Keratinocyte (primary cell): ENCODE results near the gene ATXN7L1. TPM values are rescaled to one million over a fixed set of nuclear protein-coding genes. Genes with fewer than 3 reads are reported as not detected.

ENCODE experiments used
- DNase-seq: peaks from one replicate; pipeline ENCODE4 v3.0.0-alpha.2; 2011; ENCODE audit warnings: low read depth, missing footprints, low spot score
- FAIRE-seq: peaks from 2 replicates; lab custom pipeline; 2011; peaks lifted over from hg19 to GRCh38; lab: Jason Lieb, UNC
- H2AFZ ChIP-seq: 2 replicates; pipeline ENCODE4 v1.6.0; 2012; ENCODE audit warnings: low read length, control low read depth, inconsistent platforms; ENCODE audit not compliant: control insufficient read depth
- H3K27ac ChIP-seq: 2 replicates; pipeline ENCODE4 v1.5.1; 2011; ENCODE audit warnings: low read length; ENCODE audit not compliant: control insufficient read depth, insufficient read depth
- H3K27me3 ChIP-seq: 3 replicates; pipeline ENCODE4 v1.6.0; 2011; ENCODE audit warnings: low read length; ENCODE audit not compliant: control insufficient read depth, insufficient read depth; ENCODE audit errors: extremely low read depth
- H3K36me3 ChIP-seq, 2 experiments: 2 replicates in 1 of 2; 3 replicates in 1 of 2; pipeline ENCODE4 v1.5.1; 2011; ENCODE audit warnings: low read length in 2 of 2, mild to moderate bottlenecking in 1 of 2; ENCODE audit not compliant: control insufficient read depth in 2 of 2, insufficient read depth in 2 of 2; ENCODE audit errors: extremely low read depth in 1 of 2
- H3K4me1 ChIP-seq: 3 replicates; pipeline ENCODE4 v1.5.1; 2011; ENCODE audit warnings: low read length; ENCODE audit not compliant: control insufficient read depth, insufficient read depth; ENCODE audit errors: extremely low read depth
- H3K4me2 ChIP-seq: 3 replicates; pipeline ENCODE4 v1.6.0; 2011; ENCODE audit warnings: low read depth, low read length; ENCODE audit not compliant: control insufficient read depth, insufficient read depth; ENCODE audit errors: extremely low read depth
- H3K4me3 ChIP-seq, 3 experiments: fragments of 200-600 bp in 1 of 3; sonication (generic) in 1 of 3; 2 replicates in 2 of 3; 3 replicates in 1 of 3; pipeline ENCODE4 v1.5.1; 2011 to 2016; ENCODE audit warnings: low read length in 3 of 3, mild to moderate bottlenecking in 3 of 3, control low read depth in 2 of 3, inconsistent platforms in 1 of 3, low read depth in 1 of 3, mixed read lengths in 1 of 3, mixed run types in 1 of 3, moderate library complexity in 1 of 3; ENCODE audit not compliant: control insufficient read depth in 2 of 3, insufficient read depth in 2 of 3; ENCODE audit errors: extremely low read depth in 1 of 3
- H3K79me2 ChIP-seq: 2 replicates; pipeline ENCODE4 v1.6.0; 2012; ENCODE audit warnings: low read length; ENCODE audit not compliant: control insufficient read depth, insufficient read depth
- H3K9ac ChIP-seq: 3 replicates; pipeline ENCODE4 v1.6.0; 2011; ENCODE audit warnings: low read length; ENCODE audit not compliant: control insufficient read depth, insufficient read depth; ENCODE audit errors: extremely low read depth
- H3K9me1 ChIP-seq: 3 replicates; pipeline ENCODE4 v1.6.0; 2011; ENCODE audit warnings: low read length; ENCODE audit not compliant: control insufficient read depth, insufficient read depth; ENCODE audit errors: extremely low read depth
- H3K9me3 ChIP-seq: 2 replicates; pipeline ENCODE4 v1.5.1; 2012; ENCODE audit warnings: low read depth, low read length; ENCODE audit not compliant: control insufficient read depth
- H4K20me1 ChIP-seq: 3 replicates; pipeline ENCODE4 v1.6.0; 2011; ENCODE audit warnings: low read length; ENCODE audit not compliant: control insufficient read depth, insufficient read depth; ENCODE audit errors: extremely low read depth
- CTCF ChIP-seq, 3 experiments: IDR thresholded peaks in 1 of 3; conservative IDR thresholded peaks in 1 of 3; optimal IDR thresholded peaks in 1 of 3; 2 replicates in 2 of 3; 3 replicates in 1 of 3; pipeline versions ENCODE3 to v1.5.1; 2011; ENCODE audit warnings: low read length in 3 of 3, mild to moderate bottlenecking in 3 of 3, moderate library complexity in 2 of 3, control low read depth in 1 of 3, inconsistent platforms in 1 of 3; ENCODE audit not compliant: insufficient read depth in 2 of 3; ENCODE audit errors: extremely low read depth in 1 of 3
- EZH2 ChIP-seq: IDR thresholded peaks from one replicate; pipeline ENCODE4 v1.6.1; 2012; ENCODE audit warnings: inconsistent platforms, mild to moderate bottlenecking, low read length, moderate library complexity
- dilution Hi-C: fragments of 300-500 bp; cut with MboI; formaldehyde crosslinking; loops from one replicate; pipeline ENCODE4 v1.7.0; 2020; ENCODE audit warnings: low sequenced_read_pairs; ENCODE audit not compliant: extremely low pct_ligation_motif_present
- polyA plus RNA-seq, 5 experiments: library from polyadenylated mRNA; depleted of rRNA in 3 of 5; stranded (reverse) in 3 of 5; stranded (forward) in 1 of 5; unstranded in 1 of 5; fragments of >200 nt; gene quantifications; 1 replicate in 1 of 5; 2 replicates in 3 of 5; 3 replicates in 1 of 5; pipeline versions ENCODE4 v1.2.1 to v1.2.3, GENCODE V29; 2011 to 2012; ENCODE audit warnings: missing spikeins in 2 of 5, low read depth in 1 of 5, low replicate concordance in 1 of 5

Gene ATXN7L1
- polyA plus RNA-seq, 1 donor (not counting 4 experiments of a cell fraction or from before 2014, with no cell fraction given) = 4.8 TPM

GRCh38 chr7:105811189-105811847 is 65.1 kb downstream of the ATXN7L1 start:
- Histone ChIP-seq H3K9me3 (no peaks in the 10 kb centered on the region), H3K4me1 (peaks cover 26% of the 10 kb centered on the region), H3K36me3 (no peaks in the 10 kb centered on the region), H3K27me3 (no peaks in the 10 kb centered on the region), H3K9ac (no peak overlapping the region), H4K20me1 (no peaks in the 10 kb centered on the region), H3K4me2 (no peak overlapping the region), H2AFZ (no peak overlapping the region), H3K79me2 (no peaks in the 10 kb centered on the region), H3K9me1 (no peaks in the 10 kb centered on the region), H3K4me3 (no peak overlapping the region), H3K27ac (no peak overlapping the region)
- FAIRE-seq (no peak), DNase-seq (no peak)
- dilution Hi-C loops = no loop called here
- TF ChIP-seq EZH2 (no peak), CTCF (optimal IDR thresholded peaks at IDR 0.05 in 1 of 3, IDR thresholded peaks at IDR 0.05 in 1 of 3, conservative IDR thresholded peaks at IDR 0.05 in 1 of 3; ENCODE audit: extremely low read depth in 1 of 3, insufficient read depth in 2 of 3, low read length in 3 of 3) (no peak)

GRCh38 chr7:105810556-105810955 is 65.8 kb downstream of the ATXN7L1 start:
- no peak for TF ChIP-seq EZH2
- TF ChIP-seq CTCF (optimal IDR thresholded peaks at IDR 0.05 in 1 of 3, IDR thresholded peaks at IDR 0.05 in 1 of 3, conservative IDR thresholded peaks at IDR 0.05 in 1 of 3; ENCODE audit: extremely low read depth in 1 of 3, insufficient read depth in 2 of 3, low read length in 3 of 3) = no peak
- H3K4me2 ChIP-seq = no peak overlapping the region
- H3K4me1 ChIP-seq = peaks cover 34% of the 10 kb centered on the region
- H4K20me1 ChIP-seq = no peaks in the 10 kb centered on the region
- DNase-seq = no peak
- no peak for FAIRE-seq
- H3K36me3 ChIP-seq = no peaks in the 10 kb centered on the region
- dilution Hi-C loops = no loop called here
- H3K27ac ChIP-seq = no peak overlapping the region
- H3K9me3 ChIP-seq = no peaks in the 10 kb centered on the region
- no peaks in the 10 kb centered on the region for H3K79me2 ChIP-seq
- H3K27me3 ChIP-seq = no peaks in the 10 kb centered on the region
- no peak overlapping the region for H3K9ac ChIP-seq
- H3K4me3 ChIP-seq = no peak overlapping the region
- H3K9me1 ChIP-seq = no peaks in the 10 kb centered on the region
- no peak overlapping the region for H2AFZ ChIP-seq
